Activated CD4-positive, alpha-beta T cell treated with anti-CD3 and anti-CD28 coated beads, Interleukin-2, amount 50 U/mL, for 48 hours (primary cell): Measurements from ENCODE around the gene CCDC81.
"Not testable (repeated sequence)": the region's sequence is repeated elsewhere in the genome, so short reads cannot be mapped to it uniquely, and the experiment has no call there.

Experiments
- DNase-seq, 2 experiments: peaks; one replicate each; pipeline ENCODE4 v3.0.0-alpha.2; 2020

The CCDC81 gene

DNA sequence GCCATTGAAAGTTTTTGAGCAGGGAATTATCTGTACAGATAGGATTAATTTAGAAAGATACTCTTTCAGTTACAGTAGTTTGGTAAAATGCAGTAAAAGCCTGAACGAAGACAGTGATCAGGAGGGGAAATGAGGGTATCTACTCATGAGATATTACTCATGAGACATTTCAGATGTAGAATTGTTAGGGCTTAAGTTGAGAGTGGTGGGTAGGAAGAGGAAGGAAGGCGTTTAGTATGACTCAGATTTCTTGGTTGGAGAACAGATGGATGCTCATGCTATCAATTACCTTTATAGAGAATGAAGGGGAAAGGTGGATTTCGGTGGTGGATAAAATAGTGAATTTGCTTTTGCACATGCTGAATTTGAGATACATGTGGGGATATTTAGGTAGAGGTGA, 15.8 kb downstream of the CCDC81 start:
- no peak for DNase-seq

DNA sequence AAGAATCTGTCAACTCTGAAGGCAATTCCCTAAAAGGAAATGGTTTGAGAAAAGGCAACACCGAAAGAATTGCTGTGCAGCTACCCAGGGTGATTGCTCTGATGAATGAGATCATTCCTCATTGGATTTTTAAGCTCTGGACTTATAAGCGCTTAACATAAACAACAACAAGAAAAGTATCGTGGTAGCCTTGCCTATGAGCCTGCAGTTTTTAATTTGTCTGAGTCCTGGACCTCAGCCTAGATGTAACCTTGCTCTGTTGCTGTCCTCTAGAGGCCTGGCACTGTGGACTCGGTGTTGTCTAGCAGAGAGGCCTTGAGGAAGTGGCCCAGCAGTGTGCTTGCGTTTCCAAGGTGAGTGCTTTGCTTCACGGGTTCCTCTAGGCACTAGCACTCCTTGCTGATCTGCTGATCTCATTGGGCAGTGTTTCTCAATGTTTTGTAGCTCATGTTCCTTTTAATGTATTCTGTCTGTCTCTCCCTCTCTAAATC, 20.4 kb downstream of the CCDC81 start:
- DNase-seq: no peak

DNA sequence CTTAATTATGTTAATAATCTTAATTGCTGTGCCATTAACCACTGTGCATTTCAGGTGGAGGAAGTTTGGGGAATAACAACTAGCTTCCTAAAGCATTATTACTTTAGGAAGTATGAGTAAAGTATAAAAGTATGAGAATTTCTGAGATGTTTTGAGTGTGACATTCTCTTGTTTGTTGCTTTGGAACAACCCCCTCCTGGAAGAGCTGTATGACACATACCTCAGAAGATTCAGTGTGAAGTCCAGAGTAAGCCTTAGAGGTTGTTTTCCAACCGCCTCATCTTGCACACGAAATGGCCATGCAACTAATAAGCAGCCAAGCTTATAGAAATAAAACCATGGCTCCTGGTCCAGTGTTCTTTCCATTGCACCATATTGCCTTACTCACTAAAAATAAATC, 21.7 kb downstream of the CCDC81 start:
- DNase-seq: no peak

DNA sequence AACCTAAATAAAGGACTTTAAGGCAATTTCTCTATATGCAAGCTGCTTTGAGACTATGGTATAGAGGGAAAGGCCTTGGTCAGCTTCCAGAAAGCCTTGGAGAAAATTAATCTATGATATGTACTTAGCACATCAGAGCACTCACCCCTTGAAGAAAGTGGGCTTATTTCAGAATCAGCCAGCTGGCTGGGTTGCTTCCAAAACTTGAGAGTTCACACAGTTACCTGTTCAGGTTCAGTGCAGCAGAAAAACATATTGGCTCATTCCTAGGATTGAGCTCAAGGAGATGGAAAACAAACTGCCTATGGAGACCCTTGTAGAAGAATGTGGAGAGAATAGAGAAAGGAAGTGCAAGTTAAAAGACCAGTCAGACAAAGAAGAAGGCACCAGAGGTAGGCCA, 22.7 kb downstream of the CCDC81 start:
- no peak for DNase-seq

DNA sequence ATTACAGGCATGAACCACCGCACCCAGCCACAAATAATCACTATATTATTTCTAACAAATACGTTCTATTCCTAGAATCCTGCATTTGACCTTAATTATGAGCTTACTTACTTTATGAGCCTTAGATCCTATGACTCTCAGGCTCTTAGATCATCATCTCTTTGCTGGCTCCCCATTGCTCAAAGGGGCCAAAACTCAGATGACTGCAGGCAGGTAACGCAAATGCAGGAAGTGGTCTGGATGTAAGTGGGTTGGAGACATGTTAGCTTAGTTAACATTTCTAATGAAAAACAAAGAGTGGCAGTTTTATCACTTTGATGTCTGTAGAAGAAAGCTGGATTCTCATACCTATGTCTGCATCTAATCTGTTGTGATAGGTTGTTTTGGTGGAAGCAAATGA, 23.4 kb downstream of the CCDC81 start:
- DNase-seq: no peak

DNA sequence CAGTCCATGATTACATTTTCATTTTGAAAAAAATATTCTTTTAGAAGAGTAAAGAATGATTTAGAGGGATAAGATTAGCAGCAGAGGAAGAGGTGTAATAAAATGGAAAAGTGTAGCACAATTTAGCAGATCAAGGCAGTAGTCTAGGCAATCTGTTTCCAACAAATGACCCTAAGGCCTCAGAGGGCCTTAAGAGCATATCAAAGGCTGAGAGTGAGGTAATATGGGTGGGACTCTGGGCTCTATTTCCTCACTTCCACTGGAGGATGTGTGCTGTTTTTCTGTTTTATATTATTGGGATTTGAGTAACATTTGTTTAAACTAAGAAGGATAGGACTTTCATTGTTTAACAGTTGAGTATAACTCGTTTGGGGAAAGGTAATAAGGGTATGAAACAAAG, 28.8 kb downstream of the CCDC81 start:
- DNase-seq: no peak

DNA sequence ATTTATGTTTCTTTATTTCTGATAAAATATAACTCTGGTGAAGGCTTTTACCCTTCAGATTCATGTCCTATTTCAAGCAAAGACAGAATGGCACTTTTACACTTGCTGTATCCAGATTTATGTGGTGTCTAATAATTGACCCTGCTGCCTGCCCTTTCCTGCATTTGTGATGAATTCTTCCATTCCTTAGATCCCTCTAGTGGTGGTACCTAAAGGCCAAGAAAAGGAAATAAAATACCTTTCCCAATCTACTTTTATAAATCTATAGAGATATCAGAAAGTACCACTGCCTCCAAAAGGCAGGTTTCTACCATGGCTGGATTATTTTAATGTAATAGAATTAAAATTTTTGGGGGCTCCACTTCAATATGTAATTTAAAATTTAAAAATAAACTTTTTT, 34.2 kb downstream of the CCDC81 start:
- DNase-seq: no peak

DNA sequence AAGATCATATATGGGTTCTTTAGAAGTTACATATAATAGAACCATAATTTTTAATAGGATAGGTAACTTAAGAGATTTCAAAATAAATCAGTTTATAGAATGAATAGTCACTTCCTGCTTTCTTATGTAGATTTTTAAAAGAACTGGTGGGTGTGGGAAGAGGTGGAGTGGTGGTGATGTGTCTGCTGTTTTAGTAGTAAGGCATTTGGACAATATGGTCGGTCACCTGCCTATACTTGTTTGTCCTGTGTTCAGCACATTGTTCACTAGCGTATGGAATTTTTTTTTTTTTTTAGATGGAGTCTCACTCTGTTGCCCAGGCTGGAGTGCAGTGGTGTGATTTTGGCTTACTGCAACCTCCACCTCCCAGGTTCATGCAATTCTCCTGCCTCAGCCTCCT, 39.3 kb downstream of the CCDC81 start:
- DNase-seq: no peak

DNA sequence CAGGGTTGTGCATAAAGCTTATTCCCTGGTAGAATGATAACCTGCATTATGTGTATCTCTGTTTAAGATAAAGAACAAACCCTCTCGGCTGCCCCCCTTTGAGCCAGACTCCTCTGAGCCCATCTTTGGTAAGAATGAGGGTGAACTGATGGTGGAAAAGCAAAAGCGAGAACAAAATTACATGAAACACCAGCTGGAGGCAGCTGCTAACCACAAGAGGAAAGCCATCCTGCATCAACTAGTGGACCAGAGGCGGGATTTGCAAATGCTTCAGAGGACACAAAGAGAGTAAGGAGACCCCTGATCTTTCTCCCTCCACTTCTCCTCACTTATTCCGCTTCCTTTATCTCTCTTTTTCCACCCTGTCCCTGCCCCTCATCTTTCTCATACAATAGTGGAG, 40.3 kb downstream of the CCDC81 start:
- DNase-seq: no peak

DNA sequence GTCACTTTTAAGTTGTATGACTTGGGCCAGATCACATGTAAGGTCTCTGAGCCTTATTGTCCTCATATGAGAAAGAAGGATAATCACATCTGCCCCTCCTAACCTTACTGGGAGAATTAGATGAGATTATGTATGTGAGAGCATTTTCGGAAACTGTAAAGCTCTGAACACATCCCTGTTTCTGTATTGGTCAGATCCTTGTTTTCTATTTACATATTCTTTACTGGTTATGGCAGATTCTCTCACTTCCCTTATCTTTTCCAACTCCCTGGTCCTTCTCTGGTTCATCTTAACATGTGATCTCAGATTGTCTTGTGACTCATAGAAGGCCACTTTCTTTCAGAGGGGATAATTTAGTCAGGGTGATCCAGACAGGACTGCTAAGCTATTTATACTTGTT, 41.8 kb downstream of the CCDC81 start:
- no peak for DNase-seq

DNA sequence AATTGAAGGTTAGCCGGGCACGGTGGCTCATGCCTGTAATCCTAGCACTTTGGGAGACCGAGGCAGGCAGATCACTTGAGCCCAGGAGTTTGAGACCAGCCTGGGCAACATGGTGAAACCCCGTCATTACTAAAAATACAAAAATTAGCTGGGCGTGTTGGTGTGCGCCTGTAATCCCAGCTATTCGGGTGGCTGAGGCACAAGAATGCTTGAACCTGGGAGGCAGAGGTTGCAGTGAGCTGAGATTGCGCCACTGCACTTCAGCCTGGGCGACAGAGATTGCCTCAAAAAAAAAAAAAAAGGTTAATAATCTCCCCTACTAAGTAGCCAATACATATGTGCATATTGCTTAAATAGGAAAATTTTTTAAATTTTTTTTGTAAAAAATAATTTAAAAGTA, 42.3 kb downstream of the CCDC81 start:
- not testable (repeated sequence) for DNase-seq

DNA sequence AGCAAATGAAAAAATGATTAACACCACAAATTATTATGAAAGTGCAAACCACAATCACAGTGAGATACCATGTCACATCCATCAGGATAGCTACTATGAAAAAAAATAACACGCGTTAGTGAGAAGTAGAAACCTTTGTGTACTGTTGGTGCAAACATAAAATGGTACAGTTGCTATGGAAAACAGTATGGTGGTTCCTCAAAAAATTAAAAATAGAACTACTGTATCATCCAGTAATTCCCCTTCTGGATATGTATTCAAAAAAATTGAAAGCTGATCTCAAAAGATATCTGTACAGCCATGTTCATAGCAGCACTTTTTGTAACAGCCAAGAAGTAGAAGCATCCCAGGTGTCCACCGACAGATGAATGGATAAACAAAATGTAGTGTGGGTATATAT, 43.4 kb downstream of the CCDC81 start:
- DNase-seq: no peak

DNA sequence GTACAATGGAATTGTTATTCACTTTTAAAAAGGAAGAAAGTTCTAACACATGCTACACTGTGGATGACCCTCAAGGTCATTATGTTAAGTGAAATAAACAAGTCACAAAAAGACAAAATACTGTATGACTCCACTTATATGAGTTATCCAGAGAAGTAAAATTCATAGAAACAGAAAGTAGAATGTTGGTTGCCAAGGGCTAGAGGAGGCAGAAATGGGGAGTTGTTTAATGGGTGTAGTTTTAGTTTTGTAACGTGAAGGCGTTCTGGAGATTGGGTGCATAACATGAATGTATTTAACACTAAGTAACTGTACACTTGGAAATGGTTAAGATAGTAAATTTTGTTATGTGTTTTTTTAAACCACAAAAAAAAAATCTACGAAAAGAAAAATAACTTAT, 43.8 kb downstream of the CCDC81 start:
- DNase-seq: no peak

DNA sequence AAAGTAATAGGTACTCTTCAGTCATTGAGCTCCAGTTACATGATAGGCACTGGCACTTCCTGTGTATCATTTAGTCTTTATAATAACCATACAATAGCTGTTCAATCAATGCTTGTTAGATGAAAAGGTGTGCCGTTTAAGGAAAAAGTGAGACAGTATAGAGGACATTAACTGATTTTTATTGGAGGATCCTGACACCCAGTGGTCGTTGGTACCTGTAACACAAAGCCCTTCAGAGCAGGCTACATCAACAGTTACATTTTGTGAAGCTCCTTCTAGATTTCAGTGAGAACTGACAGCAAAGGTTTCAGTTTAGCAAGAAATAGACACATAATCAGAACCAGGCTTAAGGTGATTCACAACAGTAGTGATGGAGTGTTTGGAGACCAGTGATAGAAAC, 44.2 kb downstream of the CCDC81 start:
- no peak for DNase-seq

DNA sequence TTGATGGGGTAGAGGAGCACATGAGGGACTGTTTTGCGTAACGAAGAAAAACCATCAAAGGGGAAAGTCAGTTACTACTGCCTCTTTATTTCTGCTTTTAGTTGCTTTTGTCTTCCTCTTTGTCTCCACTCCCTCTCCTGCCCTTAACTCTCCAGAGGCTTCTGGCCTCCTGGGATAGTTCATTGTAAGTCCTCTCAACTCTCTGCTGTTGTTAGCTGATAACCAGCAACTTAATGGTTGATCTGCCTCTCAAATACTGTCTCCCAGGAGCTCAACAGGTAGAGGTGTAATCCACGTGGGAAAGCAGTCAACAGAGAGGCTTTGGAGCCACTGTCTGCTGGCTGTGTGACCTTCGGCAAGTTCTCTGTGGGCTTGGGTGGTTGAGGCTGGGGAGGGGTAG, 47.3 kb downstream of the CCDC81 start:
- no peak for DNase-seq

DNA sequence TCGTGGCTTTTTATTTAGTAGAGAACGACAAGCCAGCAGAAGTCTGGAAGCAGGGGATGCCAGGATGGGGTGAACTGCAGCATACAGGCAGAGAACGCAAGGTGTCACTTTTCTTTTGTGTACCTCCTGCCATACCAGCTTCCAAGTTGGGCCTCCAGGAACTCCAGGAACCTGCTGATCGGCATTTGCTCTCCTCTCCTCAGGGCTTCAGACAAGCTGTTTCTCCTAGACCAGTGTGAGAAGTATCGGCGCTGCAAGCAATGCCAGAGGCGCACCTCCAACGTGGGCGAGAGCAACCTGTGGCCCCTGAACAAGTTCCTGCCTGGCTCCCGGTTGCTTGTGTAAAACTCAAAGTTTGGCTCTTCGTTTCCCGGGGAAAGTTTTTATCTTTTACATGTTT, 47.7 kb downstream of the CCDC81 start:
- DNase-seq: no peak

DNA sequence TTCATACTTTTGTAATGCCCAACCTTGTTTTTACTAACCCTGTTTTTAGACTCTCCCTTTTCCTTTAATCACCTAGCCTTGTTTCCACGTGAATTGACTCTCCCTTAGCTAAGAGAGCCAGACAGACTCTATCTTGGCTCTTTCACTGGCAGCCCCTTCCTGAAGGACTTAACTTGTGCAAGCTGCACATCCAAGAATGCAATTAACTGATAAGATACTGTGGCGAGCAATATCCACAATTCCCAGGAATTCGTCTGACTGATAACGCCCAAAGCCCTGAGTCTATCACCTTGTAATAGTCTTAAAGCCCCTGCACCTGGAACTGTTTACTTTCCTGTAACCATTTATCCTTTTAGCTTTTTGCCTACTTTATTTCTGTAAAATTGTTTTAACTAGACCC, 48.8 kb downstream of the CCDC81 start:
- DNase-seq: not testable (repeated sequence)

DNA sequence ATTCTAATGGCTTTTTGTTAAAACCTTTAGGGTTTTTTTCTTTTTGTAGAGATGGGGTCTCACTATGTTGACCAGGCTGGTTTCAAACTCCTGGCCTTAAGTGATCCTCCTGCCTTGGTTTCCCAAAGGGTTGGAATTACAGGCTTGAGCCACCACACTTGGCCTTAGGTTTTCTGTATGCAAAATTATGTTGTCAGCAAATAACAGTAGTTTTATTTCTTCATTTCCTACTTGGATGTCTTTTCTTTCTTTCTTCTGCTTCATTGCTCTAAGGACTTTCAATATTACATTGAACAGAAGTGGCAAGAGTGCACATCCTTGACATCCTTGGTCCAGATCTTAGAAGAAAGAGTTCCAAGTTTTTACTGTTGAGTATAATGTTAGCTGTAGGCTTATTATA, 52.8 kb downstream of the CCDC81 start:
- no peak for DNase-seq

DNA sequence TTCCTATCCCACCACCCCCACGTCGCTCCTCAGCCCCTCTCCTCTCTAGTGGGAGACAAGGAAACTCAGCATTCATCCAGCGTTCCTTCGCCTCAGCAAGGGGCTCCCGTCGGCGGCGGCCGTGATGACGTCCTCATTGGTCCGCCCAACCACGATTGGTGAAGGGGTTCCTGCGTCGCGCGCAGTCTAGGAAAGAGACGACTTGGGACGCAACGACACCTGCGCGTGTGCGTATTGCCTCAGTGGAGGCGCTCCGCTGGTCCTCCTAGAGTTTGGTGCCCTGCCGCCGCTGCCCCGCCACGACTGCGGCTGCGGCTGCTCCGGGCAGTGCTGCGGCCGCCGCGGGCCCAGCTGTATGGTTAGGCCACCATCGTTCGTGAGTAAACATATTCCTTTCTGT, 56.6 kb downstream of the CCDC81 start:
- no peak for DNase-seq

DNA sequence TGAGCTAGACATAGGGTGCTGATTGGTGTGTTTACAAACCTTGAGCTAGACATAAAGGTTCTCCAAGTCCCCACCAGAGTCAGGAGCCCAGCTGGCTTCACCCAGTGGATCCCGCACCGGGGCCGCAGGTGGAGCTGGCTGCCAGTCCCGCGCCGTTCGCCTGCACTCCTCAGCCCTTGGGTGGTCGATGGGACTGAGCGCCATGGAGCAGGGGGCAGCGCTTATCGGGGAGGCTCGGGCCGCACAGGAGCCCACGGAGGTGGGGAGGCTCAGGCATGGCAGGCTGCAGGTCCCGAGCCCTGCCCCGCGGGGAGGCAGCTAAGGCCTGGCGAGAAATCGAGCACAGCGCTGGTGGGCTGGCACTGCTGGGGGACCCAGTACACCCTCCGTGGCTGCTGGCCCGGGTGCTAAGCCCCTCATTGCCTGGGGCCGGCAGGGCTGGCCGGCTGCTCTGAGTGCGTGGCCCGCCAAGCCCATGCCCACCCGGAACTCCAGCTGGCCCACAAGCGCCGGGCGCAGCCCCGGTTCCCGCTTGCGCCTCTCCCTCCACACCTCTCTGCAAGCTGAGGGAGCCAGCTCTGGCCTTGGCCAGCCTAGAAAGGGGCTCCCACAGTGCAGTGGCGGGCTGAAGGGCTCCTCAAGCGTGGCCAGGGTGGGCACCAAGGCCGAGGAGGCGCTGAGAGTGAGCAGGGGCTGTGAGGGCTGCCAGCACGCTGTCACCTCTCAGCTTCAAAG, 58.8 kb downstream of the CCDC81 start:
- DNase-seq: not testable (repeated sequence)

DNA sequence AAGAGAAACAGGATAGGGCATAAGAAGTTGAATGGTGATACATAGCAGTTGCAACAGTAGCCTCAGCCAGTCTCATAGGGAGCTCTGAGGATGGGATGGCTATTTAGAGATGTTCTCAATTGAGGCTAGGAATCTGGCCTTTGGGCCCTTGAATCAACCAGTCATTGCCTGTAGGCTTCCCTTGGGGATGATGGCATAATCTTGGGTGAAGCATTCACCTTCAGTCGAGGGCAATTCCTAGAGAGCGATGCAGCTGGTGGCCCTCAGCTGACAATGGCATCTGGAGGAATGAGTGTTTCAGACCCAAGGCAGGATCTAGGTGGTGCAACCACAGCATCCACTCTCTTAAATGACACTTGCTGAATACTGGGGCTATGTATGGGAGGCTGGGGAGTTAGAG, 61.0 kb downstream of the CCDC81 start:
- DNase-seq: no peak

DNA sequence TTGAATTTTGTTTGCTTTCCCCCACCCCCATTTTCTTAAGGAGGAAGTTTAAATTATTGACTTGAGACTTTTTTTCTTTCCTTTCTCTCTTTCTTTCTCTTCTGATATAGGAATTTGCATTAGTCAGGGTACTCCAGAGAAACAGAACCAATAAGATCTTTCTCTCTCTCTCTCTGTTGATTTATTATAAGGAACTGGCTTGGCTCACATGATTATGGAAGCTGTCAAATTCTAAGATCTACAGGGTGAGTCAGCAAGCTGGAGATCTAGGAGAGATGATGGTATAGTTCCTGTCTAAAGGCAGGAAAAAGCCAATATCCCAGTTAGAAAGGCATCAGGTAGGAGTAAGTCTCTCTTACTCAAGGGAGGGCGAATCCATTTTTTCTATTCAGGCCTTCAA, 64.0 kb downstream of the CCDC81 start:
- no peak for DNase-seq

DNA sequence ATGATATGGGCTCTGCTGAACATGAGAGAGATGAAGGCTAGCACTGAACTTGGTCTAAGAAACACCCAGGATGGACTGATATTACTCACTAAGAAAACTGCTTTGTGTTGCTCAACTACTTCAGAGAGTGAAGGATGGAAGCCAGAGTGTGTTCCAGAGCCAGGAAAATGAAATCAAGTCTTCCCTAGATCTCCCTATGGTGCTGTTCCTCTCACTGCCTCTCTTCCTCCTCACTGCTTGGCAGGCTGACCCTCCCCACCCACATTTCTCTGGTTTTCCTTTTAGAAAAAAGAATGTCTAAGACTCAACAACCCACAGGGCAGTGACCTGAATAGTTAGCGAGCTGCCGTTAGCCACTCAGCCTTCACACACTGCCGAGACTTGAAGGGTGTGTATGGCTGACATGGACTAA, 65.6 kb downstream of the CCDC81 start:
- DNase-seq: no peak

DNA sequence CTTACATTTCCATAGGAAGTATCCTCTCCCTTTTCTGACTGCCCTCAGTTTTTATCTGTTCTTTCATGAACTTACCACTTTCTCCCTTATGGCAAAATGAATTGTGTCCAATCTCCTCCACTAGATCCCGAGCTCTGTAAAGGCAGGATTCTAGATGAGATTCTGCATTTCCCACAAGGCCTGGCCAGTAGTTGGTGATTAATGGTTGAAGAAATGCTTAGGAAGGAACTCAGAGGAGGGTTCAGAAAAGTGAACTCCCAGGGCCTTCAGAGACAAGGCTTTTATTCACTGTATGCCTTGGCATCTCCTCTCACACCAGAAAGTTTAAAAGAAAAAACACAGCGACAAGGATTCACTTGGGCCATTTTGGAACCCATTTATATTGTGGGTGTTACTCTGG, 66.2 kb downstream of the CCDC81 start:
- DNase-seq: no peak

DNA sequence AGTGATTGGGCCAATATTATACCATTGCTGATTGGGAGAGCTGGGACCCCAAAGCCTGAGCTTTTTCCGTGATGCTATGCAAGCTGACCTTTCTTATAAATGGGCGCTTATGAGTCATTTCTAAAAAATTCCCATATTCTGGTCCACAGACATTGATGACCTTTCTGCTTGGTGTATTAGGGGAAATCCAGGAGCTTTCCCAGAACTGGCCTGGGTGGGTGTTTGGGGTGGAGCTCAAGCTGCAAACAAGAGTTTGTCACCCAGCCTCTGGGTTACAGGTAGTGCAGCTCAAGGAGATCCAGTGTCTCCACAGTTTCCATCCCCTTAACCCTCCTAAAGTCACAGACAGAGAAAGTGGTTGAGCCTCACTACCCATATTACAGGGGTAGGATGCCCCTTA, 67.7 kb downstream of the CCDC81 start:
- DNase-seq: peak in 1 of 2 experiments; percentile 38
